Measurements from ENCODE around the gene MGA.

The MGA gene

DNA sequence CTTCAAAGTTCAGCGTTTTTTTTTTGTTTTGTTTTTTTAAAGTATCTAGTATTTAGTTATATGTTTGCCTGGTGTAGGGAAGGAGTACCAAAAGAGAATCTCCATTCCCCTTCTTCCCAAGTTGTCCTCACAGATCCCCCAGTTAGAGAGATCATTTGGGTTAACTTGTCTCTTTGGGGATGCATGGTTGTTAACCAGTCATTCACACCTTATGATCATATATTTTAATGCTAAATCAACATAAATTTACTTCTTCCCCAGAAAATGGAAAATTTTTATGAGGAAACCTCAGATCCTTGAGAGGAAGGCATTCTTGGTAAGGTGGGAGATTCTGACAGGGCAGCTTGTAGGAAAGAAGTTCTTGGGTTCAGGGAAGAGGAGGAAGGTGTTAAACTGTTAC is 1.5 kb upstream of the MGA start:
- Histone ChIP-seq H3K27ac (no peak overlapping the region), H3K4me3 (ENCODE audit: low read depth, low read length) (no peak overlapping the region), H3K36me3 (no peaks in the 10 kb centered on the region), H3K9me3 (ENCODE audit: severe bottlenecking) (peaks cover 6% of the 10 kb centered on the region), H3K27me3 (ENCODE audit: insufficient read depth, low read depth, severe bottlenecking) (no peaks in the 10 kb centered on the region)
- DNase-seq = no peak
- no peak for TF ChIP-seq CTCF (IDR thresholded peaks at IDR 0.05; ENCODE audit: low read depth, low read length)

DNA sequence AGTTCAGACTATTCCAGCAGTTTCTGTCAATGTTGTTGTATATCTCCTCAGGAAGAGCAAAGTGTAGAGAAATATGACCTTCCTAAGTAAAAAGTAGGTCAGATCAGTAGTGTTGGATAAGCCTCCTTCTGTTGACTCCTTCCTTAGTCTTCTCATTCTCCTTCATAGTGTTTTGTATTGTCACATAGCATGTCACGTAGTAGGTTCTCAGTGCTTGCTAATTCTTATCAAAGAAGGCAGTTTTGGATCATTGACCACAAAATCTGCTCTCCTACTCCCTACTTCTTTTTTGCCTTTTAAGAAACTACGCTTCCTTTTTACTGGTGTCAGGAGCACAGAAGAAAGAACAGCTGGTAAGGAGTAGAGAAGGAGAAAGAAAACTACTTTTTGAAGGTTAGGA is 1.0 kb upstream of the MGA start:
- no peak for DNase-seq
- Histone ChIP-seq H3K9me3 (ENCODE audit: severe bottlenecking) (peaks cover 6% of the 10 kb centered on the region), H3K4me3 (ENCODE audit: low read depth, low read length) (no peak overlapping the region), H3K36me3 (no peaks in the 10 kb centered on the region), H3K27me3 (ENCODE audit: insufficient read depth, low read depth, severe bottlenecking) (no peaks in the 10 kb centered on the region), H3K27ac (no peak overlapping the region)
- TF ChIP-seq CTCF (IDR thresholded peaks at IDR 0.05; ENCODE audit: low read depth, low read length) = no peak

GRCh38 chr15:41659855-41660234 is 360 bp upstream of the MGA start:
- no peak for DNase-seq
- TF ChIP-seq CTCF (IDR thresholded peaks at IDR 0.05; ENCODE audit: low read depth, low read length) = no peak
- no peak overlapping the region for H3K4me3 ChIP-seq (ENCODE audit: low read depth, low read length)
- H3K36me3 ChIP-seq = no peaks in the 10 kb centered on the region
- peak overlapping the region; percentile 82 for H3K27ac ChIP-seq
- H3K9me3 ChIP-seq (ENCODE audit: severe bottlenecking) = peaks cover 6% of the 10 kb centered on the region
- no peaks in the 10 kb centered on the region for H3K27me3 ChIP-seq (ENCODE audit: insufficient read depth, low read depth, severe bottlenecking)

- peak overlapping the region; percentile 61 for H3K4me3 ChIP-seq (ENCODE audit: low read depth, low read length)
- peak overlapping the region; percentile 82 for H3K27ac ChIP-seq
- H3K9me3 ChIP-seq (ENCODE audit: severe bottlenecking) = peaks cover 6% of the 10 kb centered on the region
- no peak for TF ChIP-seq CTCF (IDR thresholded peaks at IDR 0.05; ENCODE audit: low read depth, low read length)
- no peaks in the 10 kb centered on the region for H3K27me3 ChIP-seq (ENCODE audit: insufficient read depth, low read depth, severe bottlenecking)
- H3K36me3 ChIP-seq = no peaks in the 10 kb centered on the region
- peak; percentile 8 for DNase-seq
Observed at GRCh38 chr15:41661078-41661517, 893 bp downstream of the MGA start.

DNA sequence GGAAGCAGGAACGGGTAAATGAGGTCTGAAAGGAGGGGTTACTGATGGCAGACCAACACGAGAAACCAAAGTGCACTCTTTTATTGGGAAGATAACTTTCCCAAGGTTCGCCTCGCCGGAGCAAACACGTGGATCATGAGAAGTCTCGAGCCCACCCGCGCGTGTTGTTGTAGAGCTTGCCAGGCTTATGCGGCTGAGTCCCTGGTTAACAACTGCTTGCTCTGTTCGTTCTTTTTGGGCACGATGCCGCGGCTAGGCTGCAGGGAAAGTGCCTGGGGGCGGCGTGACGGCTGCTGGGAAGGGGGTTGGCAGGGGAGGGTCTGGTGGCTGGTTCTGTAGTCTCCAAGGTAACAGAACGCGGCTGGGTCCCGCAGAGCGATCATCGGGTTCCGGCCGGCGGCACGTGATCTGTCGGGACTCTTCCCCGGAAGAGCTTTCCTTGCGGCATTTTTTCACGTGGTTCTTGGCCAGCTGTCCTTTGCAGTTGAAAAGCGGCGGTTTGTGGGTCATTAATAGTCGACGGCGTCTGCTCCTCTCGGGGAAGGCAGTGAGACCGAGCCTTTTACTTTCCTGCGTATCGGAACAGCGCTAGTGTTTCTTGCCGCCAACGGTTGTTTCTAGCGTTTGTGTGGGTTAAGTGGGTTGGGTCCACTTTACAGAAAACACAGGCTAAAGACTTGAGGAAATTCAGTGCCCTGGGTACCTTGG is 1.5 kb downstream of the MGA start:
- no peaks in the 10 kb centered on the region for H3K36me3 ChIP-seq
- H3K4me3 ChIP-seq (ENCODE audit: low read depth, low read length) = peak overlapping the region; percentile 61
- DNase-seq = peak; percentile 77
- peak overlapping the region; percentile 47 for H3K27ac ChIP-seq
- H3K27me3 ChIP-seq (ENCODE audit: insufficient read depth, low read depth, severe bottlenecking) = no peaks in the 10 kb centered on the region
- TF ChIP-seq CTCF (IDR thresholded peaks at IDR 0.05; ENCODE audit: low read depth, low read length) = no peak
- H3K9me3 ChIP-seq (ENCODE audit: severe bottlenecking) = peaks cover 6% of the 10 kb centered on the region

All from WERI-Rb-1 (cell line).